Measurements from ENCODE around the gene FAM163B.

The FAM163B gene

DNA sequence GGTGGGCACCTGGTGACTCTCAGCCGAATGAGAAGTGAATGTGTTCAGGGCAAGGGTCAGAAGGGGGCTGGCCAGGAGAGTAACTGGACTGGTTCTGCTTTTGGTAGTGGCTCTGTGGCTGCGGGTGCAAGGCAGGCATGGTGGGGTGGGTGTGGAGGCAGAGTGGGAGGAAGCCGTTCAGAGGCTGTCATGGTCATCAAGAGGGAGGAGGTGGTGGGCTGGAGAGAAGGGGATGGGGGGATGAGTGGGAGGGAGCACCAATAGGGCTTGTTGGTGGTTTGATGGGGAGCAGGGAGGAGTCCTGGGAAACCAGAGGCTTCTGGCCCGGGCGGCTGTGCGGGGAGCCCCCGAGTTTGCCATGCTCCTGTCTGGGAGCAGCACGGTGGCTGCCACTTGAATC lies 13.3 kb downstream of the FAM163B start:
- Histone ChIP-seq H3K4me3 (replicated peaks; ENCODE audit: low read depth, low read length) (no peak overlapping the region), H3K27me3 (replicated peaks; ENCODE audit: control insufficient read depth, insufficient read depth, low read length) (no peaks in the 10 kb centered on the region), H3K36me3 (ENCODE audit: control insufficient read depth, insufficient read depth, low read length) (no peaks in the 10 kb centered on the region; the same call in 1 of the 2 replicates)
- TF ChIP-seq, protein P1, sequence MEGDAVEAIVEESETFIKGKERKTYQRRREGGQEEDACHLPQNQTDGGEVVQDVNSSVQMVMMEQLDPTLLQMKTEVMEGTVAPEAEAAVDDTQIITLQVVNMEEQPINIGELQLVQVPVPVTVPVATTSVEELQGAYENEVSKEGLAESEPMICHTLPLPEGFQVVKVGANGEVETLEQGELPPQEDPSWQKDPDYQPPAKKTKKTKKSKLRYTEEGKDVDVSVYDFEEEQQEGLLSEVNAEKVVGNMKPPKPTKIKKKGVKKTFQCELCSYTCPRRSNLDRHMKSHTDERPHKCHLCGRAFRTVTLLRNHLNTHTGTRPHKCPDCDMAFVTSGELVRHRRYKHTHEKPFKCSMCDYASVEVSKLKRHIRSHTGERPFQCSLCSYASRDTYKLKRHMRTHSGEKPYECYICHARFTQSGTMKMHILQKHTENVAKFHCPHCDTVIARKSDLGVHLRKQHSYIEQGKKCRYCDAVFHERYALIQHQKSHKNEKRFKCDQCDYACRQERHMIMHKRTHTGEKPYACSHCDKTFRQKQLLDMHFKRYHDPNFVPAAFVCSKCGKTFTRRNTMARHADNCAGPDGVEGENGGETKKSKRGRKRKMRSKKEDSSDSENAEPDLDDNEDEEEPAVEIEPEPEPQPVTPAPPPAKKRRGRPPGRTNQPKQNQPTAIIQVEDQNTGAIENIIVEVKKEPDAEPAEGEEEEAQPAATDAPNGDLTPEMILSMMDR (IDR thresholded peaks at IDR 0.05; ENCODE audit: insufficient read depth, low read length, poor library complexity, severe bottlenecking) = no peak
- no peak for DNase-seq (ENCODE audit: extremely low read depth, insufficient read length)

DNA sequence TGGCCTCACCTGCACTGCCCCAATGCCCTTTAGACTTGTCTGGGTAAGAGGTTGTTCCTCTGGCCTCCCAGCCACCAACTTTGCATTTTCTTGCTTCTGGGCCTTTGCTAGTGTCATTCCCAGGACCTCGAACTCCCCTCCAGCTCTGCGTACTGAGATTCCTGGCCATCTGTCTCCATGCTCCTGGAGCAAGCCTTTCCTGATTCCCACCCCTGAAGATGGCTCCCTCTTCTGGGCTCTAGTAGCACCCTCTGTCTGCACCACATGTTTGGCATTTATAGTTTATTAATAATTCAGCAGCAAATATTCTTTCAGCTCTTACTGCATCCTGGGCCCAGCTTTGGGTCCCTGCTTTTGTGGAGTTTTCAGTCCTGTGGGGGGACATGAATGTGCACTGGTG lies 14.9 kb downstream of the FAM163B start:
- H3K36me3 ChIP-seq (ENCODE audit: control insufficient read depth, insufficient read depth, low read length) = no peaks in the 10 kb centered on the region
- H3K27me3 ChIP-seq (replicated peaks; ENCODE audit: control insufficient read depth, insufficient read depth, low read length) = no peaks in the 10 kb centered on the region
- no peak overlapping the region for H3K4me3 ChIP-seq (replicated peaks; ENCODE audit: low read depth, low read length)
- DNase-seq (ENCODE audit: extremely low read depth, insufficient read length) = no peak
- TF ChIP-seq, protein P1 (IDR thresholded peaks at IDR 0.05; ENCODE audit: insufficient read depth, low read length, poor library complexity, severe bottlenecking) = no peak

DNA sequence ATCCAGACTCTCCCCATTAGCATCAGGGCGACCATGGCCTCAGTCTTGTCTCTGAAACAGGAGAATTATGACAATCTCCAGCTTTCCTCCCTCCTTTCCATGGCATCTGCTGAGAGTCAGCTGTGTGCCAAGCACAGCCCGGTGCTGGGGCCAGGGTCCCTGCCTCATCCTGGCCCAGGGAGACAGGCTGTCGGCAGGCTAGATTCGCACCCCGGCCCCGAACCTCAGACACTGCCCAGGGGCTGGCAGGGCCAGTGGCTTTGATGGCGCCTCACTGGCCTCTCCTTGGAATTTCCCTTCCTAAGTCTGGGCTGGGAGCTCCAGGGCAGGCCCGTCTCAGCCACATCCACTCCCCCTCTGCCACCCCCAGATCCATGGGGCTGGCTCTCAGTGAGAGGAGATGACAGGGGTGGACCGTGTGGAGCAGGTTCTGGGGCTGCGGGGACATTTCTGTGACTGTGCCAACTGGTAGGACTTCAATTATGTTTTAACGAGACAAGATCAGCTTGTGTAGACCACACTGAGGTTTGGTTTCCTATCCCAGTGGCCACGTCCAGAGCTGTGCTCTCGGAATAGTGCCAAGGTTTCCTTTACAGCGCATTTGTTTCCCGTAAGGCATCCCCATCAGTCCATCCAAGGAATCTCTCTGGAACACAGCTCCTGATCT lies 15.5 kb downstream of the FAM163B start:
- TF ChIP-seq, protein P1 (IDR thresholded peaks at IDR 0.05; ENCODE audit: insufficient read depth, low read length, poor library complexity, severe bottlenecking) = no peak
- DNase-seq (ENCODE audit: extremely low read depth, insufficient read length) = no peak
- Histone ChIP-seq H3K4me3 (replicated peaks; ENCODE audit: low read depth, low read length) (no peak overlapping the region), H3K36me3 (ENCODE audit: control insufficient read depth, insufficient read depth, low read length) (no peaks in the 10 kb centered on the region), H3K27me3 (replicated peaks; ENCODE audit: control insufficient read depth, insufficient read depth, low read length) (no peaks in the 10 kb centered on the region)

DNA sequence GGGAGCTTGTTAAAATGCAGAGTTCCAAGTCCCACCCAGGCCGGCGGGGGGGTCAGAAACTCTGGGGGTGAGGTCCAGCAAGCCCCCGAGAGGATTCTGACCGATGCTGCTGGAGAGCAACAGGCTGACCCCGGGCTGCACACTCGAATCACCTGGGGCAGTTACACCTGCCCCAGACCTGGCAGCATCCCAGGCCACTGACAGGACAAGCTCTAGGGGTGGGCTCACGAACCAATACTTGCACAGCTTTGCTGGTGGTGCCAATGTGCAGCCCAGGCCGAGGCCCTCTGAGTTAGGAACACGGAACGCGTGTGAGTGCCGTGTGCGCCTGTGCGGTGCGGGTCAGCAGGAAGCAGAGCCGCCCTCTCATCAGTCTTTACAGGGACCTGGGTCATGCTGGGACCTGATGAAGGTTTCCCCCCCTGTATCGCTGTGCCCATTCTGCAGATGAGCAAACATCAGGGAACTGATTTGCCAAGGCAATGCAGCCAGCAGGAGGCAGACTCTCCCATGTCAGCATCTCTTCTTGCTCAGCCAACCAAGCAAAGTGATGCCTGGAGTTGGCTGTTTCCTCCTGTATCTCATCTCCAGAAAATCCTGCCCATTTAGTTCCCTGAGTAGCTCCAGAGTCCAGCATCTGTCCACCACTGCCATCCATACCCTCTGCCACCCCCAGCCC lies 16.3 kb downstream of the FAM163B start:
- no peak for DNase-seq (ENCODE audit: extremely low read depth, insufficient read length)
- Histone ChIP-seq H3K27me3 (replicated peaks; ENCODE audit: control insufficient read depth, insufficient read depth, low read length) (no peaks in the 10 kb centered on the region), H3K4me3 (replicated peaks; ENCODE audit: low read depth, low read length) (no peak overlapping the region), H3K36me3 (ENCODE audit: control insufficient read depth, insufficient read depth, low read length) (no peaks in the 10 kb centered on the region)
- TF ChIP-seq, protein P1 (IDR thresholded peaks at IDR 0.05; ENCODE audit: insufficient read depth, low read length, poor library complexity, severe bottlenecking) = peak; percentile 47

DNA sequence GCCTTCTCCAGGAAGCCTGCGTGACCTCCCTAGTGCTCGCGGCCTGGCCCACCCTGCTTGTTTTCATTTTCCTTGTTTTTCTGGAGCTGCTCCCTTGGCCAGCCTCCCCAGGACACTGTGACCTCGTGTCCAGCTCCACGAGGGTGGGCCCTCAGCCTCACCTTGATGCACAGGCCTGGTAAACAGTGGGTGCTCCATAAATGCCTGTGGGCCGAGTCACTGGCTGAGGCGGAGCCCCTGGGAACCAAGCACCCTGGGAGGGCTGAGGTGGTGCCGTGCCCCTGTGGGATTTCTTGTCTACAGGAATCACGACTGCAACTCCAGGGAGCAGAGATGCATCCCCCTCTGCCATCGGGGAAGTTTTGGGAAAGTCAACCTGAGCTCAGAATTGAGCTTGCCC lies 17.2 kb downstream of the FAM163B start:
- DNase-seq (ENCODE audit: extremely low read depth, insufficient read length) = no peak
- H3K36me3 ChIP-seq (ENCODE audit: control insufficient read depth, insufficient read depth, low read length) = no peaks in the 10 kb centered on the region
- no peaks in the 10 kb centered on the region for H3K27me3 ChIP-seq (replicated peaks; ENCODE audit: control insufficient read depth, insufficient read depth, low read length)
- TF ChIP-seq, protein P1 (IDR thresholded peaks at IDR 0.05; ENCODE audit: insufficient read depth, low read length, poor library complexity, severe bottlenecking) = no peak
- no peak overlapping the region for H3K4me3 ChIP-seq (replicated peaks; ENCODE audit: low read depth, low read length)
